Measurements from ENCODE around the gene IARS1.
A peak's percentile ranks its signal among the peaks of the same experiment; 100 is the strongest.

The IARS1 gene

DNA sequence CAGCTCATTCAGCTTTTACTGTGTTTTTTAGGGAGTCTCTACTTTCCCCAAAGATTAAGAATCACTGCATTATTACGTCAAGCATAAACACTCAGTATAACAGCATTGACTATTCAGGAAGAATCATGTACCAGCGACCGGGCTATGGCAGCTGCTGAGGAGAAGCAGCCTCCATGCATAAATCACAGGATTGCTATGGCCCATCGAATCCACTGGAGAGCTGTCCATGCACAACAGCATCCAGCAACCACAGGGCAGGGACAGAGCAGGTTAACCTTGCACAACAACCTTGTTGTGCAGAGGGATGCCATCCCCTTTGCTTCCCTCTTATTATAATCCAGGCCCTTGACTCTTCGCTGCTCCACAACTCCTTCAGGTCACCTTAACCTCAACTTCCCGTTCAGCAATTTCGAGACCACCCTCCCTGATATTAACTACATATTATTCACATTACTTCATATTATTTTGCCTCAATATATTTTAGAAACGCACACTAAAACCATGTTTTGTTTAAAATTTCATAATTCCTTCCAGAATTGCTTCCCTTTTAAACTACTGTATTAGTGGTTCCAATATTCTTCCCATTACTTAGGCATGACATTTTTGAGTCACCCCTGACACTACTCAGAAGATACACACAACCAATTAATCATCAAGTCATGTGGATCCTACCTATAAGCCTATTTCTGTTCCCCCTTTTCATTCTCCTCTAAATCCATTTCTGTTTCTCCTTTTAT, 991 bp downstream of the IARS1 start:
- Histone ChIP-seq H3K27ac (peak overlapping the region; percentile 94), H3K4me3 (peak overlapping the region; percentile 83), H3K9me3 (ENCODE audit: low read depth, low read length) (no peaks in the 10 kb centered on the region), H3K36me3 (ENCODE audit: insufficient read depth, low read length) (peaks cover 66% of the 10 kb centered on the region), H3K9ac (ENCODE audit: insufficient read length) (peak overlapping the region; percentile 98)
- DNase-seq (ENCODE audit: low read depth, low spot score) = no peak
- no peak for TF ChIP-seq EZH2 (IDR thresholded peaks at IDR 0.05)
- TF ChIP-seq POLR2AphosphoS5 (IDR thresholded peaks at IDR 0.05; ENCODE audit: borderline replicate concordance, low read depth, low read length) = no peak
- TF ChIP-seq FOXP2 (optimal IDR thresholded peaks at IDR 0.05; ENCODE audit: control extremely low read depth, extremely low read length, insufficient read depth) = no peak

DNA sequence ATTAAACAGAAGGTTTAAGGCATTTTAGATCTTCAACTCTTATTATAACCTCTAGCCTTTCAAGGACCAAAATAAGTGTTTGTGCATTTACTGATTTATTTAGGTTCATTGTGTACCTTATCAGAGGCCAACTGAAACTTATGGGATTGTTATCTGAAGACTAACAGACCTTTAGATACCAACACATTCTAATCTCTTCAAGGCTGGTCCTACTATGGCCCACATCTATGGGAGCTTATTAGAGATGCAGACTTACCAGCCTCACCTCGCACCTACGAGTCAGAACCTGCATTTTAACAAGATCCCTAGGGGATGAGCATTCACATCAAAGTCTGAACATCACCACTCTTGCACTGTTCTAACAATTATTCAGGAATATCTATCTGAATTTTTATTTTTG, 1.9 kb downstream of the IARS1 start:
- no peak for DNase-seq (ENCODE audit: low read depth, low spot score)
- Histone ChIP-seq H3K9ac (ENCODE audit: insufficient read length) (no peak overlapping the region), H3K9me3 (ENCODE audit: low read depth, low read length) (no peaks in the 10 kb centered on the region), H3K27ac (no peak overlapping the region), H3K4me3 (peak overlapping the region; percentile 83), H3K36me3 (ENCODE audit: insufficient read depth, low read length) (peaks cover 67% of the 10 kb centered on the region)
- TF ChIP-seq FOXP2 (optimal IDR thresholded peaks at IDR 0.05; ENCODE audit: control extremely low read depth, extremely low read length, insufficient read depth) (no peak), POLR2AphosphoS5 (IDR thresholded peaks at IDR 0.05; ENCODE audit: borderline replicate concordance, low read depth, low read length) (no peak), EZH2 (IDR thresholded peaks at IDR 0.05) (no peak)

DNA sequence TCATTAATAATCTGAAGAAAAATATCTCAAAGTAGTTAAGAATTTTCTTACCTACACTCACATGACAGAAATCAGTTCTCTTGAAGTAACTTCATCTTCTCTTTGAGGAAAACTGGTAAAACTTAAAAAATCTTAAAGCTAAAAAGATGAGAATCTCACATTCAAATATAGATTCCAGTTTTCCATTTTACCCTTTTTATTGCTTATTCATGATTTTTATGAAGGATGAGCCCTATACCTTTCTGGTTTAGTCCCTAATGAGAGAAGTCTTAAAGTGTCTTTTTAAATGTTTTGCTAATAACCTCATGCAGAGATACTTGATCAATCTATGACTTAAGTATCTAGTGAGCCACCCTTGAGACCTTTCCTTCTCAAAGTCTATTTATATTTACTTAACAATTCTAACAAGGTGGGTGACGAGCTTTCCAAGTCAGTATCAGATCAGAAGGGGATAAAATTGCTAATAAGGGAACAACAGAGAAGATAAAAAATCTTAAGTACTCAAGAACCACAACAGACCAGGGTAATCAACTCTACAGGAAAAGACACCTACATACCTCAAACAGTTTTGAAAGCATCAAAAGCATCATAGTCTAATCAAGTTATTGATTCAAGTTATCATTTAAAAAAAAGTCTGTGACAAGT, 2.6 kb downstream of the IARS1 start:
- no peak for DNase-seq (ENCODE audit: low read depth, low spot score)
- Histone ChIP-seq H3K9ac (ENCODE audit: insufficient read length) (no peak overlapping the region), H3K9me3 (ENCODE audit: low read depth, low read length) (no peaks in the 10 kb centered on the region), H3K4me3 (peak overlapping the region; percentile 83), H3K36me3 (ENCODE audit: insufficient read depth, low read length) (peaks cover 70% of the 10 kb centered on the region), H3K27ac (peak overlapping the region; percentile 36; the same call in 1 of the 2 replicates)
- TF ChIP-seq POLR2AphosphoS5 (IDR thresholded peaks at IDR 0.05; ENCODE audit: borderline replicate concordance, low read depth, low read length) (no peak), EZH2 (IDR thresholded peaks at IDR 0.05) (no peak), FOXP2 (optimal IDR thresholded peaks at IDR 0.05; ENCODE audit: control extremely low read depth, extremely low read length, insufficient read depth) (no peak)

DNA sequence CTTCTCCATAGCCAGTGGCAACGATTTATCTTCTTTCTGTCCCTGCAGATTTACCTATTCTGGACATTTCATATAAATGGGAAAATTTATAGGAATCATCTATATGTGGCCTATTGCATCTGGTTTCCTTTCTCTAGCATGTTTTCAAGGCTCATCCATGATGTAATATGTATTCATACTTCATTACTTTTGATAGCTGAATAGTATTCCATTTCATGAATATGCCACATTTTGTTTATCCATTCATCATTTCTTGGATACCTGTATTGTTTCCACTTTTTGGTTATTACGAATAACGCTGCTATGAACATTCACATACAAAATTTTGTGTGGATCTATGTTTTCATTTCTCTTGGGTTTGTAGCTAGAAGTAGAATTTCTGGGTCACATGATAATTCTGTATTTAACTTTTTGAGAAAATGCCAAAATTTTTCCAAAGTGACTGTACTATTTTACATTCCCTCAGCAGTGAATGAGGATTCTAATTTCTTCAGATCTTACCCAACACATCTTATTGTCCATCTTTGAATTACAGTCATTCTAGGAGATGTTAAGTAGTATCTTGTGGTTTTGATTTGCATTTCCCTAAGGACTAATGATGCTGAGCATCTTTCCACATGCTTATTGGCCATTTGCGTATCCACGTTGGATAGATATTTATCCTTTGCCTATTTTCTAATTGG, 3.6 kb downstream of the IARS1 start:
- no peak for TF ChIP-seq FOXP2 (optimal IDR thresholded peaks at IDR 0.05; ENCODE audit: control extremely low read depth, extremely low read length, insufficient read depth)
- TF ChIP-seq EZH2 (IDR thresholded peaks at IDR 0.05) = no peak
- TF ChIP-seq POLR2AphosphoS5 (IDR thresholded peaks at IDR 0.05; ENCODE audit: borderline replicate concordance, low read depth, low read length) = no peak
- Histone ChIP-seq H3K27ac (no peak overlapping the region), H3K9ac (ENCODE audit: insufficient read length) (no peak overlapping the region), H3K36me3 (ENCODE audit: insufficient read depth, low read length) (peaks cover 81% of the 10 kb centered on the region), H3K9me3 (ENCODE audit: low read depth, low read length) (no peaks in the 10 kb centered on the region), H3K4me3 (no peak overlapping the region)
- no peak for DNase-seq (ENCODE audit: low read depth, low spot score)

DNA sequence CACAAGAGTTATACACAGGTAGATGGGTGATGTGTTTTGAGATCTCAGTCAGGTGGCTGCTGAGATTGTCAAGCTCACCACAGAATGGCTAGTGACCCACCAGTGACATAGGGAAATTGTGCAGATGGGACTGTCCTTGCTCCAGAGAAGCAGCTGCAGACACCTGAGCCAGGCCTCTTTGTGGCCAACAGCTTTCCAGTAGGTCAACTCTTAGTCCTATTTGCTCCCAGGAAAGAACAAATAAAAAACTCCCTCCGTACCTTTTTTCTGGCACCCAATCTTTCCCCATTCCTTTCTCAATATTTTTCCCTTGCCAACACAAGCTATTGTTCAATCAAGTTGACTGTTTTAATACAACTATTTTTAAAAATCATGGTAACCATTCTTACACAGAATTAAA, 14.2 kb downstream of the IARS1 start:
- peaks cover 97% of the 10 kb centered on the region for H3K36me3 ChIP-seq (ENCODE audit: insufficient read depth, low read length)
- TF ChIP-seq FOXP2 (optimal IDR thresholded peaks at IDR 0.05; ENCODE audit: control extremely low read depth, extremely low read length, insufficient read depth) (no peak), POLR2AphosphoS5 (IDR thresholded peaks at IDR 0.05; ENCODE audit: borderline replicate concordance, low read depth, low read length) (no peak), EZH2 (IDR thresholded peaks at IDR 0.05) (no peak)

DNA sequence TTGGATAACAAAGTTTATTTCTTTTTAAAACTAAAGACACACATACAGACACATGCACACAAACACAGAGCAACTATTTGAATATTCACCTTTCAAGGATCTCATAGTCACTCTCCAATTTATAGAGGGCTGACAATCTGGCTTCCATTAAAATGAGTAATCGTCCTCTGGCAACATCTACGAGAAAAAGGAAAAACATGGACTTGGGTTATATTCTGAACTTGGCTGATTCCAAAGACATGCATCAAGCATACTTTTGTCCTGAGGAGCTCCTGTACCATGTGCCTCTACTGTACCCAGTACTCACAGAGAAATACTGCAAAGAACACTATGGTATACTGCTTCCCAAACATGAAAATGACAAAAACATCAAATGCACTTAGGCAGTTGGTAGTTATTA, 15.4 kb downstream of the IARS1 start:
- H3K4me3 ChIP-seq = no peak overlapping the region
- no peak overlapping the region for H3K27ac ChIP-seq
- peaks cover 98% of the 10 kb centered on the region for H3K36me3 ChIP-seq (ENCODE audit: insufficient read depth, low read length)

More for the DNA sequence above, 14.2 kb downstream of the IARS1 start:
- Histone ChIP-seq H3K27ac (no peak overlapping the region), H3K9ac (ENCODE audit: insufficient read length) (no peak overlapping the region), H3K9me3 (ENCODE audit: low read depth, low read length) (no peaks in the 10 kb centered on the region), H3K4me3 (no peak overlapping the region)
- DNase-seq (ENCODE audit: low read depth, low spot score) = no peak

DNA sequence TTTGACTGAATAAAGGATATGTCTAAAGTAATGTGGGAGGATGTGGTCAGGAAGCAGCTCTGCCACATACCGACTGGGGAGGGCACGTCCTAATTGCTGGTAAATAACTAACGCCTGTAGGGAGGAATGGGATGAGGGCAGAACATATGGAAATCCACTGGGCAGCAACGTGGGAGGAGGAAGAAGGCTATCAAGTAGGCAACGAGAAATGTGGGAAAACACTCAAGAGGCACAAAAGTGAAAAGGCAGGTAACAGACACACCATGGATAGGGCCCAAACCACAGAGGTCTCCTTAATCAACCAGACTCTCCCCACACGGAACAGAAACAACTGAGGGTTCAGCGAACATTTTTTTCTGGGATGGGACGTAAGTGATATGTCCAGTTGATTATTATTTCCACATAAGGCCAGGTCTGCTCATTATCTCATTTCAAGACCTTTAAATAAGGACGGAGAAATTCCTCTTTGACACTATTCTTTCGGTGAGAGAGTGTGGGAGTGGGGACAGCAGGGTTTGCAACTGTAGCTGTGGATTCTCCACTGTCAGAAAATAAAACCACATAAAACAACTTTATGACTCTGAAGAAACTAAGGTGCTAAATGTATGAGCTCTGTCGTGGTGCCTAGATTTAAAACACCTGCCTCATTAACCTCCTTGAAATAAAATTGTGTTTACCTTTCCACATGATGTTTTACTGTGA, 17.0 kb downstream of the IARS1 start:
- Histone ChIP-seq H3K9ac (ENCODE audit: insufficient read length) (no peak overlapping the region), H3K27ac (no peak overlapping the region), H3K4me3 (no peak overlapping the region), H3K36me3 (ENCODE audit: insufficient read depth, low read length) (peaks cover 100% of the 10 kb centered on the region), H3K9me3 (ENCODE audit: low read depth, low read length) (no peaks in the 10 kb centered on the region)
- TF ChIP-seq FOXP2 (optimal IDR thresholded peaks at IDR 0.05; ENCODE audit: control extremely low read depth, extremely low read length, insufficient read depth) (no peak), POLR2AphosphoS5 (IDR thresholded peaks at IDR 0.05; ENCODE audit: borderline replicate concordance, low read depth, low read length) (no peak), EZH2 (IDR thresholded peaks at IDR 0.05) (no peak)
- no peak for DNase-seq (ENCODE audit: low read depth, low spot score)

More for the DNA sequence above, 15.4 kb downstream of the IARS1 start:
- no peaks in the 10 kb centered on the region for H3K9me3 ChIP-seq (ENCODE audit: low read depth, low read length)
- no peak for DNase-seq (ENCODE audit: low read depth, low spot score)
- TF ChIP-seq FOXP2 (optimal IDR thresholded peaks at IDR 0.05; ENCODE audit: control extremely low read depth, extremely low read length, insufficient read depth) (no peak), EZH2 (IDR thresholded peaks at IDR 0.05) (no peak), POLR2AphosphoS5 (IDR thresholded peaks at IDR 0.05; ENCODE audit: borderline replicate concordance, low read depth, low read length) (no peak)
- H3K9ac ChIP-seq (ENCODE audit: insufficient read length) = no peak overlapping the region

DNA sequence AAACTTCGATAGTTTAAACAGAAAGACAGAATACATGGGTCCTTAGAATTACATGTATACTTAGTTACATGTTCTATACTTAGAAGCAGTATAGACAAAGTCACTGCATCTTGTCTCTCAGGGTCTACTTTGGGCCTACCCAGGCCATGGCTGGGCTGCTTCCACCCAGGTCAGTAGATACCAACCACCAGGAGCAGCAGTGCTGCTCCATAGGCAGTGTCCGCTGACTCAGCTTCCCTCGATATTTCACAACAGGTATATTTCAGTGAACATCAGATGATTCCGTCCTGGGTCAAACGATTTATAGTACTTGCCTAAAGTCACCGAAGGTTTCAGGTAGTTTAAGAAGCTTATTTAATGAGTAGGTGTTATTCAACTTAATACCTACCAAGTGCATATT, 18.0 kb downstream of the IARS1 start:
- H3K27ac ChIP-seq = no peak overlapping the region
- H3K36me3 ChIP-seq (ENCODE audit: insufficient read depth, low read length) = peaks cover 100% of the 10 kb centered on the region
- H3K4me3 ChIP-seq = no peak overlapping the region

More for the DNA sequence above, 18.0 kb downstream of the IARS1 start:
- DNase-seq (ENCODE audit: low read depth, low spot score) = no peak
- Histone ChIP-seq H3K9ac (ENCODE audit: insufficient read length) (no peak overlapping the region), H3K9me3 (ENCODE audit: low read depth, low read length) (no peaks in the 10 kb centered on the region)
- TF ChIP-seq FOXP2 (optimal IDR thresholded peaks at IDR 0.05; ENCODE audit: control extremely low read depth, extremely low read length, insufficient read depth) = no peak
